OCI-LY1 (cell line): ENCODE measurements around the gene TPCN2.

Source experiments
- CTCF ChIP-seq: fragments of 200-600 bp; sonication (generic), shearing (Covaris generic); IDR thresholded peaks from 2 replicates; pipeline ENCODE4 v1.5.1; 2017; ENCODE audit warnings: mild to moderate bottlenecking, antibody characterized with exemption, low read length, moderate library complexity, mixed read lengths
- EZH2 ChIP-seq: fragments of 200-600 bp; sonication (generic), shearing (Covaris generic); IDR thresholded peaks from 2 replicates; pipeline ENCODE4 v1.8.0; 2017; ENCODE audit warnings: borderline replicate concordance, mixed run types, mild to moderate bottlenecking, antibody characterized with exemption, low read length, moderate library complexity, mixed read lengths

DNA sequence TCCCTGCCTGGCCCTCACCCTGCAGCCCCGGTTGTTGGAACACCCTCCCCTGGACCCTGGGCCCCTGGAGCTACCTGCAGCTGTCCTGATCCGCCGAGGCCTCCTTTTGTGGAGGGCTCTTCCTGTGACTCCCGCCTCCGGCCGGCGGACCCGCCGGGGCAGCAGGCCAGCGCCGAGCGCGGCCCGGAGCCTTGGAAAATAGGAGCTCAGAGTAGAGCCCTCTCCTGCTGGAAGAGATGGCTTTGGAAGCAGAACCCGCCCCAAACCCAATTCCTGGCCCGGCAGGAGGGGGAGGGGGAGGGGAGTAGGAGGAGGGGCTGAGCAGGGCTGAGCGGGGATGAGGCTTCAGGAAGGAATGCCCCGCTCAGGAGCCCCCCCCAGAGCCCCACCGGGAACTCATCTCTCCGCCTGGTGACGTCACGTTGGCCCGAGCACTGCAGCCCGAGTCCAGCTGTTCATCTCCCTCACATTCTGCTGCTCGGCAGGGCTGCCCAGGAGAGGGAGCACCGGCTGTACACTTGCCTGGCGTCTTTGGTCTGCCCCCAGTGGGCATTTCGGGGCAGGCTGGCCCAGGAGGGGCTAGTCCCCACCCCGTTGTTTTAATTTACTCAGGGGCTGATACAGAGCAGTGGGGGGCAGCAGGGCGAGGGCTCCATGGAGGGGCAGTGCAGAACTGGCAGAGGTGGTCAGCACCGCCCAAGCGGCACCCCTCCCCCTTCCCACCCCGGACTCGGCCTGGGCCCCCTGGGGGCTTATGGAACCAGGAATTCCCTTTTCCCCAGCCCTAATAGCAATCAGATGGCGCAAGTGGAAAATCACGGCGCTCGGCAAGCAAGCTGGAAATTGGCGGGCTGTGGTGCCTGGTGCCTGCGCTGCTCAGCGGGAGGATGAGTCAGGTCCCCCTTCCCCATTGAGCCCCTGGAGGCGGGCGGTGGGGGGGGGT lies 35.5 kb upstream of the TPCN2 start, which contains the start of gene MRGPRF:
- no peak for TF ChIP-seq CTCF
- TF ChIP-seq EZH2, result no peak
